ENCODE measurements around the gene CTDP1.
A peak's percentile ranks its signal among the peaks of the same experiment; 100 is the strongest.

The CTDP1 gene

DNA sequence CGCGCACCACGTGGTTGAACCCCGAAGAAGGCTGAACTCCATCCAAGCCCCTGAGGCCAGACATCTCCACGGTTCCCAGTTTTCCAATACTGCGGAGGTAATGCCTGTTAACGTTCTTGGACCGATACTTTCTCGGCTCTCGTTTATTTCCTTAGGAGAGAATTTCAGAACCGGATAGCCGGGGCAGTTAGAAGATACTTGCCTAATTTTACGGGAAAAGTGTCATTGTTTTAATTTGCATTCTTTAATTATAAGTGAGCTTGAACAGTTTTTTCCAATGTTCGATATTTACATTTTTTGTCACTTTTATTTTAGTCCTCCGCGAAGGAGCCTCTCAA is 107.9 kb downstream of the CTDP1 start:
- no peak for DNase-seq

DNA sequence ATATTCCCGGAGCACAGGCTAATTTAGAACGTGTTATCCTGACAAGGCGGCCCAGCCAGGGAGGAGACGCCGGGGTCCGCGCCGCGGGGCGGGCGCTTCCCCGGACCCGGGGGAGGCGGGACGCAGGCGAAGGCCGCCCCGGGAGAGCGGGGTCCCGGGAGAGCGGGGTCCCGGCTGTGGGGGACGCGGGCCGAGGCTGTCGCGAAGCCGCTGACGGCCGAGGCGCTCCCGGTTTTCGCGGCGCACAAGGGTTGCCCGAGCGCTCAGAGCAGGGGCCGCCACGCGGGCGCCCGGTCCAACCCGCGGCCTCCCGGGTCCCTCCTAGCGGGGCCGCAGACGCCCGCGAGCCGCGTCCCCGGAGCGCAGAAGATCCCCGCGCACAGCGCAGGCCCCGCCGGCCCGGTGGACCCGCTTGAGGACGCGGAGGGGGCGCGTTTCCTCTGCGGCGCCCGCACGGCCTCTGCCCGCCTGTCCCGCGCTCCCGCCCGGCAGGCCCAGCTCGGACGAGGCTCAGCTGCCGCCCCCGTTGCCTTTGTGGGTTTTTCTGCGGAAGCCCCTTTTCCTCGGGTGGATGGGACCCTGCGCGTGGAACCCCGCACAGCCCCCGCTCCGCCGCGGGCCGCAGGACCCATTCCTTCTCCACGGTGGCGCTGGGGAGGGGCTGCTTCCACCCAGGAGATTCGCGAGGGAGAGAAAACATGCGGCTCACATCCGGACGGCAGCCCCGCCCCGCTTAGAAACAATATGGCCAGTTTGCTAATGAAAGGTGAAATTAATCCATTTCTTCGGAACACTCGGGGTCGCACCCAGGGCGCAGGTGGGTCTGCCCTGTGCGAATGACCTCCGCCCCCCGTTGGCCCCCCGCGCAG is 108.5 kb downstream of the CTDP1 start:
- no peak for DNase-seq

DNA sequence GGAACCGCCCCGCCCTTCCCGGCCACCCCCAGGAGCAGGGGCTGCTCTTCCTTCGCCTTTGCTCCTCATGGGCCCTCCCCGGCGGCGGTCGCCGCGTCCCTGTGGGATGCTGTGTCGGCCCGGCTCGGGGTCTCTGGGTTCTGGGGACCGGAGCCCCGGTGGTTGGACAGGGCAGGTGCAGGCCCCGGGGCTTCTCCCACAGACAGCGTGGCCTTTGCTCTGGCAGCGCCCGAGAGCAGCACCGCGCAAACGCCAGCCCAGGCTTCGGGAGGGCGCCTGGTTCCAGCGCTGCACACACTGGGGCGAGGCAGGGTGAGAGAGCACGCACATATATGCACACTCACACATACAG is 109.1 kb downstream of the CTDP1 start:
- no peak for DNase-seq

DNA sequence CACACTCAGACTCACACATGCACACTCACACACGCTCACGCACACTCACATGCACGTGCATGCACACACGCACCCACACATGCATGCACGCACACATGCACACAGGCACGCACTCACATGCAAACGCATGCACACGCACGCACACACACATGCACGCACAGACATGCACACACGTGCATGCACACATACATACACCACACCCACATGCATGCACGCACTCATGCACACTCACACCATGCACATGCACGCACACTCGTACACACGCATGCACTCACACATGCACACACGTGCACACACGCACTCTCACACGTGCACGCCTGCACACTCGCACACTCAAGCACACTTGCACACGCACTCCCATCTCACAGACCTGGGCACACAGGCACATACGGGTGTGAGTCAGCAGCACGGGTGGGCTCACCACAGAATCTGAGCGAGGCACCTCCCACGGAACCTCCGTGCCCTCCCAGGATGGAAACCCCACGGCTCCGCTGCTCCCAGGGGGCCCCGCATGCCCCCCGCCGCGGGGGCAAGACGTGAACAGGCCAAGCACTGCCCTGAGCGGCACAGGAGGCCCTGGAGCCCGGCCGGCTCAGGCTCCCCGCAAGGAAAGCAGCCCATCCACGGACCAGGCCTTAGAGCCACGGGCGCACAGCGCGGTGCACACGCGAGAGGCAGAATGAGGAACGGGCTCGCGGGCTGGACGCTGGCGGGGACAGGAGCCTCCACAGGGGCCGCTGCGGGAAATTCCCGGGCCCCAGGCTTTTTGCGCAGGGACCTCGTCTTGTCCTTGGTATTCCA is 109.7 kb downstream of the CTDP1 start:
- DNase-seq = no peak

DNA sequence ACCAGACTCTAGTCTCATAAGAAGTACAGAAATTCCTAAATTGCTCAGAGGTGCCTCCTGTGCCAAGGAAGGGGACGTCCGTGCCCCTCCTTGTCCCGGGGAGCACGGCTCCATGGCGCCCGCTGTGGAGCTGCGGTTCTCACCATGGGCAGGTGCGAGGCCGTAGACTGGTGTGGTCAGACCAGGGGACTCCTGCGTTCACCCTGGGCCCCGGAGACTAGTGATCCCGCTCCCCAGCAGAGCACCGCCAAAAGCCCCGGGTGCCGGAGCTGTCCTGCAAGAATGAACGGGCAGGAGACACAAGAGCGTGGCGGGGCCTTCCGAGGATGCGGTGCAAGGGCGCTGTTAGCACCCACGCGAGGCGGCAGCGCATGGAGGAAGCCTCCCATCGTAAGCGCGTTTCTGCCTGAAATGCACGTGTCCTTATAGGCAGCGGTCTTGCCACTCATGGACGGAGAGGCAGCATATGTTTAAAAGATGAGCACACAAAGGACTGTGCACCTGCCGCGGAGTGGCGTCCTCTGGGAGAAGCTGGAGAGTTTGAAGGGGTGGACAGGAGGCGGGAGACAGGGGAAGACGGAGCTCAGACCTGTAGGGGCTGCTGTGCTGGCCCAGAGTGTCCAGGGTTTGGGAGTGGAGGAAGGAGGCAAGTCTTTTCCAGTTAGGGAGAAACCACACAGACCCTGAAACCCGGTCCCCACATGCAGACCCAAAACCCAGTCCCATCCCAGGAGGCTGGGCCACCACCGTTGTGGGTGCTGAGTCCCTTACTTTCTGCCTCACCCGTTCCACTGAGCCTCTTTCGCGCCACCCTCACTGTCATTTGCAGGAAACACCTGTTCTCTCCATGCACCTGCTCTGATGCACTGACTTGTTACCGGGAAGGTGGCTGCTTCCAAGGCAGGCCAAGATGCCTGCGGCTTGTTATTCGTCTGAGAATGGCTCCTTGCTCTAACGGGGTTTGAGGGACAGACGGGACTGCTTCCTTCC is 110.6 kb downstream of the CTDP1 start:
- peak; percentile 81 for DNase-seq

DNA sequence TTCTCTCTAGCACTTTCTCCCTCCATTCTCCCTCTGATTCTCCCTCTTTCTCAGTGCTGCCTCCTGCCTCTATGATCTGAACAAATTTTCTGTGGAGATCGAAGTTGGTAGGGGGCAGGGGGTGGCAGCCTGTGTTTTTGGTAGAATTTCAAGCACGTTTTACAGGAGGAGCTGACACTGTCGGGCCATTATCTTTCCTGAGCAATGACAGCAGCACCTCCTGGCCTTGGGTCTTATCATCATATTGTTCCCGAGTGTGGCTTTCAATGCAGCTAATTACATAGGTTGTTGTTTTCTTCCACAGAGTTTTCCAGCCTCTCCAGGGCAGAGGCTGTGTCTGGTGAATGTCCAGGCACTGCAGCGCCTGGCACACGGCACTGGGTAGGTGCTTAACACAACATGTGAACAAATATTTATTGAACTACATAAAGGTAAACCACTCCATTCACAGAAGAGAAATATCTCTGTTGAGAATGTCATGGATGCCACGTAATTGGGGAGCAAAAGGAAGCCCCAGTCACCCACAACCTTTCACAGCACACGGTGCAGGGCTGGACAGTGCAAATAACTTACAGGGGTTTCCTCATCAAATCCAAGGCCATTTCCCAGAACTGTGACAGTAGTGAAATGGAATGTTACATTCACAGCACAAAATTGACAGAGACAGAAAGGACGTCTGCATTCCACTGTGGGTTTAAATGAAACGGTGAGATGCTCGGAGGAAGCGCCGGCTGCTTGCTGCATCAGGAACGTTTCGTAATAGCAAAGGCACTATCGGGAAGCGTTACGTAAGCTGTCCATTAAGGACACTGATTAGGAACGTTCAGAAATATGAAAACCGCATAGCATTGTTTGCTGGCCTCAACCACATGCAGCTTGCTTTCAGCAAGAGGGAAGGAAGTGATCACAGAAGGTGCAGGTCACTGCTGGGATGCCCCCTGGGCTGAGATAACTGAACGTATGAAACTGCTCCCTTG is 111.7 kb downstream of the CTDP1 start:
- peak; percentile 77 for DNase-seq

DNA sequence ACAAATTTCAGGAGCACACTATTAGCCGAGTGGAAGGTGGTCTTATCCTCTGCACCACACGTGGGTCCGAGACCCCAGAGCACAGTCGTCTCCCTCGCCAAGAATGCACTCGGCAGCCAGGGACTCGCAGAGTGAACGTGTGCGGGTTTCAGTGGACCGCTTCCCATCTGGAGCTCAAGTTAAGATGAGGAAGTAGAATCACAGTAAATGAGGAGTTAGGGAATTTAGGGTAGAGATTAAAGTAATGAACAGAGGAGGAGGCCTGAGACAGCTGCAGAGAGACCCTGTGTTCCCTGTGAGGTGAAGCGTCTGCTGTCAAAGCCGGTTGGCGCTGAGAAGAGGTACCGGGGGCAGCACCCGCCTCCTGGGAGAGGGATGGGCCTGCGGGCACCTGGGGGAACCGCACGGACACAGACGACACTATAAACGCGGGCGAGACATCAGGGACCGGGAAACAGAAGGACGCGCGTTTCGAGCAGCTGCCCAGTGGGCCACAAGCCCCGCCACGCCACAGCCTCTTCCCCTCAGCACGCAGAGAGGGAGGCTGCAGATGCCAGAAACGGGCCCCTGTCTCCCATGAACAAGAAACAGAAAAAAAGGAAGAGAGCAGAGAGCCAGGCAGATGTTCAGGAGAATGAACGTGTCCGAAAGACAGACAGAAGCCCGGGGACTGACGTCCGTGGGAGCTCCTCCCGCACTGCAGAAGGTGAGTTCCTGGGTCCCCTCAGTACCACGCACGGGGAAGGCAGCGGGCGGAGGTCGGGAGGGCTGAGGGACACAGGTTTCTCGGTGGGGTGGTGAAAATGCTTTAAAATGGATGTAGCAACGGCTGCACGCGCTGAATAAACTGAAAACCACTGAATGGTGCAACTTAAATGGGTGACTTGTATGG is 112.7 kb downstream of the CTDP1 start:
- no peak for DNase-seq

DNA sequence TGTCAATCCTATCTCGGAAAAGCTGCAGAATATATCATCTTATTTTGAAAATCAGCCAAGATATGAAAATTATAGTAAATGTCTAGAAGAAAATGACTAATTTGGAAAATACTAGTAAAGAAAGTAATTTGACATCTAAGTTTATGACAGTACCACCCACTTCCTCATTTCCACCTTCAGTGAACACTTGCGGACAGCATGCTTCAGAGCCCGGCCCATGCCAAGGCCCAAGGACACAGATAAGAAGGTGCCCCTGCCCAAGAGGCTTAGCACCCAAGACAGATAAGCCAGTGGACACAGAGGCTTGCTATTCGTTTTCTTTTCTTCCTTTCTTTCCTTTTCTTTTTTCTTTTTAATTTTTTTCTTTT is 113.4 kb downstream of the CTDP1 start:
- no peak for DNase-seq

DNA sequence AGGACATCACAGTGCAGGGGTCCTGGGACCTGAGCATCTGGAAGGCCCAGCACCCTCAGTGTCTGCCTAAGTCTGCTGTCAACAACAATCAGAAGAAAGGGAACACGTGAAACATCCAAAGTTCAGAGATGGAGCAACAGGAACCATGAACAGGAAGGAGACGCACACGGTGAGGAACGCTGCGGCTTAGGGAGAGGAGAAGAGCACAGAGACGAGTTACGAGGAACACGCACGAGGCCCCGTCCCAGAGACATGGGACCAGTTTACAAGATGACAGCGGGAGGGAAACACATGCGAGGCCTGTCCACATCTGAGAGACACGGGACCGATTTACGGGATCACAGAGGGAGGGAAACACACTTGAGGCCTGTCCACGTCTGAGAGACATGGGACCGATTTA is 115.2 kb downstream of the CTDP1 start:
- DNase-seq = no peak

DNA sequence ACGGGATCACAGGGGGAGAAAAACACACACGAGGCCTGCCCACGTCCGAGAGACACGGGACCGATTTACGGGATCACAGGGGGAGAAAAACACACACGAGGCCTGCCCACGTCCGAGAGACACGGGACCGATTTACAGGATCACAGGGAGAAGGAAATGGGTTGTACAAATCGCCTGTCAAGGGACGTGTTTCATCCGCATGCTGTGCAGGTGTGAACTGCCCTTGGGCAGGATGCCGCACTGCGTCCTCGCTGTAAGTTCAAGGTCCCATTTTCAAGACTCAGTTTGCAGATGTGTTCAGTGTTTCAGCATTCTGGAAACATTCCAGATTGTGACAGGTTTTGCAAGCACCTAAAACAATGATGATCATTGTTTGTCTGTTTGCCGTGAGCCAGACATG is 115.8 kb downstream of the CTDP1 start:
- DNase-seq = no peak

DNA sequence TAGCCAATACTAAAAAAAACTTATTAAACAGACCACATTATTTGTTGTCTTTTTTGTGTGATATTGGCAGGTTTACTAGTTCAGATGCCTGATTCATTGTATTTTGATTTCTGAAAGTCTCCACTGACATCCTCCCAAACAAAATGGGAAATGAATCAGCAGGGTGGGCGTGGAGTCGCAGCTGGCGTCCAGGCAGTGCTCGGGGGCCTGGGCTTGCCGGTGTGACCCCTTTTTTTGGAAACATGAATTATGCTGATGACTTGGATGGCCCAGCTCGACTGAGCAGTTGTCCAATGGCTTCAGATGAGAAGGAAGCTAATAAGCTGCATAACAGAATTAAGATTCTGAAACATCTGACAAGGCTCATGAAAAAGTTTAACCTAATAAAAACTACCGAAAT is 116.4 kb downstream of the CTDP1 start:
- DNase-seq = no peak

DNA sequence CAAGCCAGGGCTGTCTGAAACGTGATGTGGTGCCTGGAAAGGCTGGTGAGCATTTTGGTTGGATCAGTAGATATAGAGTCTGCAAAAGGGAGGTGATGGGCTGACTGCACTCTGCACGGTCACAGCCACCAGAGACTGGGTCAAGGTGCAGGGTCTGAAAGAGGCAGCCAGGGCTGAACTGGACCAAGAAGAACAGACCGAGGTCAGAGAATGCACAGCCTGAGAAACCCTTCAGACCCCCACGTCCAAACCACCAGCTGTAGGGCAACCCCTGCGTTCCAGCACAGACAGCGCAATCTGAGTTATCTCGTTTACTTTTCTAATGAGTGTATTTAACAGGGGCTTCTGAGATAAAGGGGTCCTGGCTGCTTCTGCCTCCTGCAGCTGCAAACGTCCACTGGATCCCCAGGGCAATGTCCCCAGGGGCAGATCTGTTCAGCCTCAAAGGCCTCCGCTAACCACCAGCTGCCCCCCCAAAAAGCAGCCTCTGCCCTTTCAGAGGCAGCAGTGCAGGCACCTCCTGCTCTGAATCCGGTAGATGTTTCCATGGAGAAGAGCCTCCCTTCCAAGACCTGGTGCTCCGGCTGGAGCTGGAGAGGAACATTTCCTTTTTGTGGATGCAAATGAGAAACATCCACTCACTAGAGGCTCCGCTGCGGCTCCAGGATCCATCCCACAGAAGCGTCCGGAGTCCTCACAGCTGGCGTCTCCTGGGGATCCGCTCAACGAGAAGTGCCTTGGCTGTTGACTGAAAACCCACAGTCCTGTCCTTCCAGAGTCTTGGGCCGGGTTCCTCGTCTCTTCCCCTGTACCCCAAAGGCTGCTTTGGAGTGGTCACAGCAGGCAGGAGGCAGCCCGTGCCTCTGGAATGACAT is 117.2 kb downstream of the CTDP1 start:
- DNase-seq = no peak

DNA sequence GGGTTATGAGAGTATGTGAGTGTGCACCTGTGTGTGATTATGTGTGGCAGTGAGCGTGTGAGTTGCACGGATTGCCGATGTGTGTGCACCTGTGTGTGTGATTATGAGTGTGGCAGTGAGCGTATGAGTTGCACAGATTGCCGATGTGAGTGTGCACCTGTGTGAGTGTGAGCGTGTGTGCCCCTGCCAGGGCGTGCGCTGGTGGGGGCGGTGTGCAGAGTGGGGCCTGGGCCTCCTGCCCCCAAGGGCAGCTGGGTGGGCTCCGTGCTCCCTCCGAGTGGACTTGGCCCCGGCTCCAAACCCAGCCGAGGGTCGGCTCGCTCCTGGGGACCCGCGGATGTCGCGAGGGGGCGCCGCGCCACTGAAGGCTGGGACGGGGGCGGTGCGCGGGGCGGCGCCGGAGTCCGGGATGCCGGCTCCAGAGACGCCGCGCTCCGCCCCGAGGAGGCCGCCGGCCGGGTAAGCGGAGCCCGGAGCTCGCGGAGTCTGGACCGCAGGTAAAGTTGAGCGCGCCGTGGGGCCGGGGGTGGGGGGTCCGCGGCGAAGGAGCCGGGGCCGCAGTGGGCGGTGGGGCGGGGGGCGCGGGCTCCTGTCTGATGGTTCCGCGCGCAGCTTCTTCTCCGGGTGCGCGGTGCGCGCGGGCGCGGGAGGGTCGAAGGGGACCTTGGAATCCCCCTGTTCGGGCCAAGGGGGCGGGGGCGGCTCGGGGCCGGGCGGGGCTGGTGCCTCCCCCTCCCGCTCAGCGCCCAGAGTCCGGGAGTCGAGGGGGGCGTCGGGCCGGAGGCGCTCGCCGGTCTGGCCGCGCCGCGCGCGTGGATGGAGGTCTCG is 118.1 kb downstream of the CTDP1 start, which contains the start of gene KCNG2:
Gene KCNG2 (plus strand): TSS at position 421 of the 828 bp plus-strand sequence. CDS start 65,730 bp downstream, outside the sequence.
- DNase-seq = no peak

DNA sequence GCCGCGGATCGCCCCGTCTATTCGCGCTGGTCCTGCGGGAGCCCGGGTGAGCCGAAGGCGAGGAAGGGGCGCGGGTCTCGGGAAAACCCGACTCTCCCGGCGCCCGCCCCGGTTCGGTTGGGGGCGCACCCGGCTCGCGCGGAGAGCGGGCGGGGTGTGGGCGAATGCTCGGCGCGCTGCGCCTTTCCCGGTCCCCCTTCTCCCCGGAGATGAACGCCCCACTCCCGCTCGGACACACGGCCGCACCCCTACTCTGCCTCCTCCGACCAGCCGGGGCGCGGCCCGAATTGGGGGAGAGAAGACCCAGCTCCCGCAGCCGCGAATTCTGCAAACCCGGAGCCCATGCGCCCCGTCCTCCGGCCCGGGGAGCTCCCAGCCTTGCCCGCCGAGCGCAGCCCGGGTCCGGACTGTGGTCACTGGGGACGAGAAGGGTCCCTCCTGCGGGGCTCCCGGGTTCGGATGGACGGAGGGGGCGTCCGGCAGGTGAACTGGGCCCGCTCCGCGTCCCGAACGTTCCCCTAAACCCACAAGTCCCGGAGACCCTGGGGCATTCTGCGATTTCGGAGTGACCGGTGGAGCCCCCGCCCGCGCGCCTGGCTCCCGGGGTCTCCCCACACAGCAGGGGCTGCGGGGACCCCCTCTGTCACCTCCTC is 118.9 kb downstream of the CTDP1 start:
- DNase-seq = no peak

DNA sequence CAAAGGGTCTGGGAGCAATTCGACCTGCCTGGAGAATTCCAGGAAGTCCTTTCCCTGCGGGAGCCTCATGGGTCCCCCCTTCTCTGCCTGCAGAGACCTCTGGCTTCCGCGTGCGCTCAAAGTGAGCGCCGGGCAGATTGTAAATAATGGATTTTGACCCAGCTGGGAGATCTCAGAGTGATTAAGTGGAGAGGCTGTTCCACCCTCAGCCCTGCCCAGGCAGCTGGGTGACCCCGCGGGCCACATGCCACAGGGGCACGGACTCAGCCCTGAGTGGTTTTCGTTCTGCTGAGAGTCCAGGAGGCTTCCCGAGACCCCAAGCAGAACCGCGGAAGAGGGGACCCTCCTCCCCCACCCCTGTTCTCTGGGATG is 119.4 kb downstream of the CTDP1 start:
- peak; percentile 26 for DNase-seq

DNA sequence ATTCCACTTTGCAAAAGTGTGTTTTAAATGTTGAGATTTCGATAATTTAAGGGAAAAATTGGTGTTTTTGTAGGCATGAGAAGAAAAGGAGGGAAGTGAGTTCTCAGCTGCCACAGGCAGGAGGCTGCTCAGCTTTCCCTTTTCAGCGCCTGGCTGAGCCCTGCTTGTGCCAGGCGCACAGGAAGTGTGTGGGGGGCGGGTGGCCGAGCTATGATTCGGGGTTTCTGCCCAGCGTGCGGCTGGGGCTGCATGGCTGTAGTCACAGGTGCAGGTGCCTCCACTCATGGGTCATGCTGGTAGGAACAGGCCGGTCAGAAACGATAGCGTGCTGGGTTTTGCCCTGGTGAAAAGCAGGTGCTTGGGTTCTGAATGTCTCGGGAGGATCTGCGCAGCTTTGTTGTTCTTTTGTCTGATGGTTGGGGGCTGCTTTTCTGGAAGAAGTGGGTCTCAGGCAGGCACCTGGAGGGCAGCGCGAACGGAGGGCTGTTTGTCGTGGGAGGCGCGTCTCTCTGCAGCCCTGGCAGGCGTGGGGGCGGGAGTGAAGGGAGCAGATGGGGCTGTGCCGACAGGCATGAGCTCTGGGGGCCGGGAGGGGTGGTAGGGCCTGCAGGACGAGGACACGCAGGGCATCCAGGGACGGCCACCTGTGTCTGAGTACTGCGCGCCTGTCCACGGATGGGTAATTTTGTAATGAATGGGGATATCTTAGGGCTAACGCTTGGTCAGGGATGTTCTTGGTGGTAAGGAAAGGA is 120.2 kb downstream of the CTDP1 start:
- DNase-seq = peak; percentile 81

DNA sequence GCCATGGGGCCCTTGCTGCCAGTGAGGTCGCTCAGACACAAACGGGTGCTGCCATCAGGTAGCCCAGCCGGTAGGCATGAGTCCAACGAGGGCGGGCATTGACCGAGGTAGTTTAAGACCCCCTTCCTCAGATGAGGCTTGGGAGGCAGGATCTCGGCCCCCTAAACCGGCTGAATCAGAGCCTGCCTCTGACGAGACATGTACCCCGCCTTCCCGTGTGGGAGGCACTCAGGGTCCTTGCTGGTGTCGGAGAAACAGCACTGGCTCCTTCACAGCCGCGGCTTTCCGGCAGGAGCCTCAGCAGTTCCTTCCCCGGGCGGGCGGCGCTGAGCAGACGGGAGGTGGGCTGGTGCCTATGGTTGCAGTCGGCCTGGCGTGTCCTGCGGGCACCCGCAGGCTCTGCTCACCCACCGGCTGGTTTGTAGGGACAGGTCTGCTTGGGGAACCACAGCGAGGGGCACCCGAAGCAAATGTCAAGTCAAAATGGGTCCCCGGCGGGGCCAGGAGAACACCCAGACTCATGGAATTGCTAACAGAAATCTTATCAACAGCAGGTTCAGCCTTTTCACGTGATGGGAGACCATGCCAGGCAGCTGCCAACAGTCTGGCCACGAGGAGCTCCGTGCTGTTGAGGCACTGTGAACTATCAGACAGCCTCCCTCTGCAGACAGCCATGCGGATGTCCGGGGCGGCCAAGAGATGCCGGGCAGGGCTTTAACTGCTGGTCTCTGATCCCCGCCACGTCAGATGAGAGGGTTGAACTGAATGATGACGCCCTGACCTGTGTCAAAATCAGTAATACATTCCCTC is 121.0 kb downstream of the CTDP1 start:
- DNase-seq = no peak
